GM12878 (cell line): Measurements from ENCODE around the gene ANKRD16. TPM values are rescaled to one million over a fixed set of nuclear protein-coding genes. Genes with fewer than 3 reads are reported as not detected.

ENCODE experiments used
- ATAC-seq: fragments of 200-7000 bp; cut with Tn5 transposase; 3 replicates; pipeline ENCODE4 v1.9.1; 2020; ENCODE audit warnings: mild to moderate bottlenecking, moderate library complexity
- BruUV-seq: library from RNA; stranded (reverse); fragments of 400-500 nt; replicated peaks from 2 replicates; lab custom pipeline; 2021; lab: Mats Ljungman, UMichigan
- CTCF ChIA-PET: fragments of 300-600 bp; sonication (Branson Sonifier 250); formaldehyde crosslinking; extraction: SDS; loops from one replicate; lab custom pipeline; 2021; ENCODE audit warnings: inconsistent platforms; lab: Yijun Ruan, JAX
- POLR2A ChIA-PET: fragments of 350-600 bp; formaldehyde crosslinking; extraction: SDS; loops from one replicate; lab custom pipeline; 2021; ENCODE audit warnings: inconsistent platforms; lab: Charles Lee
- RAD21 ChIA-PET: fragments of 300-600 bp; sonication (Branson Sonifier 250); formaldehyde crosslinking; loops from one replicate; lab custom pipeline; 2023; ENCODE audit warnings: antibody characterized with exemption; ENCODE audit not compliant: unreplicated experiment; lab: Charles Lee
- SMC1A ChIA-PET: fragments of 300-600 bp; sonication (Branson Sonifier 250); formaldehyde crosslinking; loops from one replicate; lab custom pipeline; 2023; ENCODE audit not compliant: unreplicated experiment, uncharacterized antibody; lab: Charles Lee
- DNase-seq: peaks from one replicate; pipeline ENCODE4 v3.0.0-alpha.2; 2011; ENCODE audit warnings: low read depth, low spot score
- FAIRE-seq: peaks from 3 replicates; lab custom pipeline; 2011; peaks lifted over from hg19 to GRCh38; lab: Jason Lieb, UNC
- H2AFZ ChIP-seq: 2 replicates; pipeline ENCODE4 v1.6.0; 2011; ENCODE audit warnings: low read depth, low read length, control low read depth; ENCODE audit not compliant: control insufficient read depth
- H3K27ac ChIP-seq: 2 replicates; pipeline ENCODE4 v1.5.1; 2011; ENCODE audit warnings: control low read depth; ENCODE audit not compliant: control insufficient read depth, insufficient read depth
- H3K27me3 ChIP-seq, 2 experiments: replicated peaks in 1 of 2; 2 replicates each; pipeline versions ENCODE4 v1.6.0 to v1.6.1; 2011; ENCODE audit warnings: low read length in 1 of 2; ENCODE audit not compliant: control insufficient read depth in 2 of 2, insufficient read depth in 2 of 2
- H3K36me3 ChIP-seq, 2 experiments: 2 replicates each; pipeline ENCODE4 v1.5.1; 2011; ENCODE audit warnings: low read length in 1 of 2; ENCODE audit not compliant: control insufficient read depth in 2 of 2, insufficient read depth in 2 of 2
- H3K4me1 ChIP-seq: 2 replicates; pipeline ENCODE4 v1.6.1; 2011; ENCODE audit warnings: mild to moderate bottlenecking, low read length, moderate library complexity, mixed read lengths; ENCODE audit not compliant: control insufficient read depth, insufficient read depth
- H3K4me2 ChIP-seq: 2 replicates; pipeline ENCODE4 v1.6.0; 2011; ENCODE audit warnings: control low read depth; ENCODE audit not compliant: control insufficient read depth, insufficient read depth
- H3K4me3 ChIP-seq: fragments of 200-600 bp; sonication (generic); 2 replicates; pipeline ENCODE4 v1.5.1; 2016
- H3K79me2 ChIP-seq: 2 replicates; pipeline ENCODE4 v1.6.0; 2011; ENCODE audit warnings: low read length; ENCODE audit not compliant: control insufficient read depth, insufficient read depth
- H3K9ac ChIP-seq: 2 replicates; pipeline ENCODE4 v1.8.0; 2011; ENCODE audit warnings: low read length, control low read depth, mixed read lengths; ENCODE audit not compliant: control insufficient read depth, insufficient read depth
- H3K9me3 ChIP-seq: replicated peaks from 3 replicates; pipeline ENCODE4 v1.5.1; 2011; ENCODE audit warnings: mild to moderate bottlenecking, low read length; ENCODE audit not compliant: control insufficient read depth, insufficient read depth
- H4K20me1 ChIP-seq: 2 replicates; pipeline ENCODE4 v1.6.0; 2011; ENCODE audit not compliant: control insufficient read depth, insufficient read depth
- BMI1 ChIP-seq: fragments of 450-650 bp; IDR thresholded peaks from 2 replicates; pipeline ENCODE4 v1.6.1; 2016; ENCODE audit warnings: mild to moderate bottlenecking, moderate library complexity, borderline replicate concordance
- CBX5 ChIP-seq: sonication (generic); IDR thresholded peaks from 2 replicates; pipeline ENCODE4 v1.6.1; 2016; ENCODE audit warnings: low read depth, moderate library complexity, mild to moderate bottlenecking, inconsistent platforms
- HDGF ChIP-seq: fragments of 450-650 bp; IDR thresholded peaks from 2 replicates; pipeline ENCODE4 v1.6.1; 2016; ENCODE audit warnings: antibody characterized with exemption
- MTA2 ChIP-seq: fragments of 450-650 bp; IDR thresholded peaks from 2 replicates; pipeline ENCODE4 v1.6.1; 2016; ENCODE audit warnings: low read depth, mild to moderate bottlenecking, moderate library complexity
- MTA3 ChIP-seq: IDR thresholded peaks from 2 replicates; pipeline ENCODE4 v1.6.1; 2012; ENCODE audit warnings: low read length, inconsistent platforms, borderline replicate concordance
- POLR2AphosphoS2 ChIP-seq: IDR thresholded peaks from 2 replicates; pipeline ENCODE4 v1.6.1; 2011; ENCODE audit warnings: low read depth, mild to moderate bottlenecking, low read length, improper control_type of control experiment, moderate library complexity
- SMAD1 ChIP-seq: fragments of 450-650 bp; IDR thresholded peaks from 2 replicates; pipeline ENCODE4 v1.6.1; 2018; ENCODE audit warnings: mild to moderate bottlenecking, low read depth; ENCODE audit not compliant: partially characterized antibody
- STAT3 ChIP-seq: IDR thresholded peaks from 2 replicates; pipeline ENCODE4 v1.6.1; 2011; ENCODE audit warnings: low read depth, low read length, improper control_type of control experiment
- USF2 ChIP-seq: IDR thresholded peaks from 2 replicates; pipeline ENCODE4 v1.6.1; 2011; ENCODE audit warnings: low read depth, low read length, improper control_type of control experiment, borderline replicate concordance
- WRNIP1 ChIP-seq: IDR thresholded peaks from 2 replicates; pipeline ENCODE4 v1.6.1; 2011; ENCODE audit warnings: low read depth, low read length, improper control_type of control experiment, borderline replicate concordance
- ZBED1 ChIP-seq: IDR thresholded peaks from 2 replicates; pipeline ENCODE4 v1.6.1; 2016; ENCODE audit warnings: borderline replicate concordance
- ZBTB33 ChIP-seq: fragments of 450-650 bp; IDR thresholded peaks from 2 replicates; pipeline ENCODE4 v1.6.1; 2017; ENCODE audit warnings: mild to moderate bottlenecking
- ZBTB40 ChIP-seq: fragments of 450-650 bp; IDR thresholded peaks from 2 replicates; pipeline ENCODE4 v1.6.1; 2016; ENCODE audit warnings: mild to moderate bottlenecking, moderate library complexity, borderline replicate concordance
- ZNF217 ChIP-seq: fragments of 450-650 bp; IDR thresholded peaks from 2 replicates; pipeline ENCODE4 v1.6.1; 2017; ENCODE audit warnings: antibody characterized with exemption, mild to moderate bottlenecking
- WGBS: methylation state at CpG from one replicate; pipeline ENCODE4 v1.1.6; 2016; ENCODE audit warnings: low lambda C conversion rate; ENCODE audit not compliant: insufficient replicate concordance, insufficient coverage; ENCODE audit errors: missing lambda C conversion rate; 5-methylcytosine and 5-hydroxymethylcytosine counted together
- in situ Hi-C: fragments of 300-500 bp; cut with MboI; formaldehyde crosslinking; loops from 9 replicates; pipeline ENCODE4 v1.14.3; 2018; ENCODE audit warnings: mixed read lengths
- intact Hi-C: fragments of 100-400 bp; cut with micrococcal nuclease; formaldehyde crosslinking; loops from one replicate; pipeline ENCODE4 v1.14.2; 2022; ENCODE audit not compliant: unreplicated experiment
- polyA plus RNA-seq, 11 experiments: library from polyadenylated mRNA; depleted of rRNA in 4 of 11; unstranded in 6 of 11; stranded (reverse) in 5 of 11; fragments of >200 nt; fragmentation: Nextera tagmentation in 4 of 11; fragmentation: Illumina TruSeq in 1 of 11; extraction: Ambion mirVana in 4 of 11; extraction: Trizol in 1 of 11; gene quantifications; 1 replicate in 1 of 11; 2 replicates in 10 of 11; pipeline versions ENCODE4 v1.2.1 to v1.2.3, GENCODE V29; 2011 to 2016; ENCODE audit warnings: inconsistent platforms in 2 of 11, missing spikeins in 2 of 11, low read depth in 1 of 11
- total RNA-seq, 4 experiments: library from RNA; depleted of rRNA in 3 of 4; stranded (reverse); fragments of >200 nt in 3 of 4; fragmentation: Illumina TruSeq in 1 of 4; extraction: Trizol in 1 of 4; gene quantifications; 2 replicates each; pipeline versions ENCODE4 v1.2.1 to v1.2.3, GENCODE V29; 2013 to 2021
- TF ChIP-seq, protein P1 (sequence below): fragments of 450-650 bp; conservative IDR thresholded peaks from 2 replicates; pipeline ENCODE4 v1.6.1; 2017; ENCODE audit warnings: mild to moderate bottlenecking, moderate library complexity

Gene ANKRD16
- total and polyA plus RNA-seq, 10 of the 15 experiments (the other 5 are each of a cell fraction or from before 2014, with no cell fraction given) = 0.57 to 13.6 (median 4.4) TPM

DNA sequence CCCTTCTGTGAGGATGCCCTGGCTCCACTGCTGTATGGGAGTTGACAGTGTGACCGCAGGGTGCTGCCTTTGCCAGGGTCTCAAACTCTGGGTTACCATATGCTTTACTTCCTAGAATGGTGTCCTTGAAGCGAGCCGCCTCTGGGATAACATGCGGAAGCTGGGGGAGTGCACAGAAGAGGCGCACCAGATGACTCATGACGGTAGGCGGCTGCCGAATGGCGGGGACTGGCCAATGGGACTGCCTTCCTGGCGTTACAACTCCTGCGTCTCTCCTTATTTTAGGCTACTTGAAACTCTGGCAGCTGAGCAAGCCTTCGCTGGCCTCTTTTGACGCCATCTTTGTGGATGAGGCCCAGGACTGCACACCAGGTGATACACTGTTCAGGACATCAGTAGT is 27.6 kb upstream of the ANKRD16 start:
- Histone ChIP-seq H3K9me3 (no peaks in the 10 kb centered on the region), H2AFZ (no peak overlapping the region), H3K27me3 (no peaks in the 10 kb centered on the region), H3K4me3 (no peak overlapping the region), H4K20me1 (no peaks in the 10 kb centered on the region), H3K79me2 (no peaks in the 10 kb centered on the region), H3K9ac (no peak overlapping the region), H3K4me1 (no peaks in the 10 kb centered on the region), H3K4me2 (no peak overlapping the region), H3K36me3 (peaks cover 21 to 47% of the 10 kb centered on the region in 2 experiments)
- no peak for DNase-seq
- ChIA-PET CTCF (no interaction called here), POLR2A (interaction anchor here (0.6 kb wide), 1 partner anchor 54 kb away, joined by 3 read pairs; no protein-coding TSS in a partner anchor), SMC1A (interaction anchor here (0.6 to 1.2 kb wide), 2 partner anchors 44 to 238 kb away, joined by 3 to 4 read pairs; no protein-coding TSS in a partner anchor), RAD21 (no interaction called here)
- intact Hi-C loops (no loop called here), in situ Hi-C loops (no loop called here)
- ATAC-seq = no peak
- FAIRE-seq = no peak
- no TSS peak for BruUV-seq
- no peak for TF ChIP-seq ZBTB40
- no peak for TF ChIP-seq ZNF217
- no peak for TF ChIP-seq USF2
- no peak for TF ChIP-seq ZBTB33
- no peak for TF ChIP-seq BMI1
- TF ChIP-seq SMAD1 = no peak
- TF ChIP-seq HDGF = no peak
- no peak for TF ChIP-seq STAT3
- no peak for TF ChIP-seq MTA3
- TF ChIP-seq WRNIP1 = no peak
- no peak for TF ChIP-seq MTA2
- no peak for TF ChIP-seq CBX5
- TF ChIP-seq, protein P1, sequence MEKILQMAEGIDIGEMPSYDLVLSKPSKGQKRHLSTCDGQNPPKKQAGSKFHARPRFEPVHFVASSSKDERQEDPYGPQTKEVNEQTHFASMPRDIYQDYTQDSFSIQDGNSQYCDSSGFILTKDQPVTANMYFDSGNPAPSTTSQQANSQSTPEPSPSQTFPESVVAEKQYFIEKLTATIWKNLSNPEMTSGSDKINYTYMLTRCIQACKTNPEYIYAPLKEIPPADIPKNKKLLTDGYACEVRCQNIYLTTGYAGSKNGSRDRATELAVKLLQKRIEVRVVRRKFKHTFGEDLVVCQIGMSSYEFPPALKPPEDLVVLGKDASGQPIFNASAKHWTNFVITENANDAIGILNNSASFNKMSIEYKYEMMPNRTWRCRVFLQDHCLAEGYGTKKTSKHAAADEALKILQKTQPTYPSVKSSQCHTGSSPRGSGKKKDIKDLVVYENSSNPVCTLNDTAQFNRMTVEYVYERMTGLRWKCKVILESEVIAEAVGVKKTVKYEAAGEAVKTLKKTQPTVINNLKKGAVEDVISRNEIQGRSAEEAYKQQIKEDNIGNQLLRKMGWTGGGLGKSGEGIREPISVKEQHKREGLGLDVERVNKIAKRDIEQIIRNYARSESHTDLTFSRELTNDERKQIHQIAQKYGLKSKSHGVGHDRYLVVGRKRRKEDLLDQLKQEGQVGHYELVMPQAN = no peak
- no peak for TF ChIP-seq POLR2AphosphoS2
- TF ChIP-seq ZBED1 = no peak
- TF ChIP-seq, all 136 proteins: peak for 0
- WGBS = 100% methylated on average over 13 of the region's 13 CpGs
- no peak overlapping the region for H3K27ac ChIP-seq
